Upper lobe of left lung (tissue), 4 donors: ENCODE data around the gene TUT7.

Experiments used
- POLR2A ChIP-seq, 4 donors: fragments of 450-650 bp; IDR thresholded peaks; one replicate each; pipeline ENCODE4 v1.5.1; 2016 to 2017; ENCODE audit warnings: antibody characterized with exemption in 4 of 4, mild to moderate bottlenecking in 2 of 4
- TF ChIP-seq, protein P1 (sequence below), 6 experiments: fragments of 450-650 bp in 4 of 6; fragments of 200-600 bp in 2 of 6; sonication (generic) in 2 of 6; IDR thresholded peaks; one replicate each; pipeline ENCODE4 v1.5.1; 2016 to 2019; ENCODE audit warnings: antibody characterized with exemption in 6 of 6

DNA sequence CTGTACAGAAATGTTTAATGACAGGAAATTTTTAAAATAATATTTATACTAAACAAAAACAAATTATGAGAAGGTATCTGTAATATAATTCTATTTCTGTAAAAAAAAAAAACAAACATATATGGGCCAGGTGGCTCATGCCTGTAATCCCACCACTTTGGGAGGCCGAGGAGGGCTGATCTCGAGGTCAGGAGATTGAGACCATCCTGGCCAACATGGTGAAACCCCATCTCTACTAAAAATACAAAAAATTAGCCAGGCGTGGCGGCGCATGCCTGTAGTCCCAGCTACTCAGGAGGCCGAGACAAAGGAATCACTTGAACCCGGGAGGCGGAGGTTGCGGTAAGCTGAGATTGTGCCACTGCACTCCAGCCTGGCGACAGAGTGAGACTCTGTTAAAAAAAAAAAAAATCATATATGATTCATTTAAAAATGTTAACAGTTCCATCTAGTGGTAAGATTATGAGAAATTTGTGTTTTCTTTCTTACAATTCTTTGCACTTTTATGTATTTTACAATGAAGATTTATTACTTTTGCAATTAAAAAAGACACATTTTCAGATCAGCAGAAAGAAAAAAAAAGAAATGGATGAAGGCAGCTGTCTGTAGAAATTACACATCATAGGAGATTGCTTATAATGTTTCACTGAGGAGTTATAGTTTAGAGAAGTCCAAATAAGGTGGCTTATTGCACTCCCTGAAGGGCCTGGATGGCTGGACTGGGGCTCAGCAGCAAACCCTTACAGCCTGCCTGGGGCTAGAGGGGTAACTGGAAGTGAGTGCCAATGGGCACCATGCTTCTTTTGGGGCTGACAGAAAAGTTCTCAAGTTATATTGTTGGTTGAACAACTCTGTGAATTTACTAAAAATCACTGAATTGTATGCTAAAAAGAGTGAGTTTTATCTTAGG lies 115.1 kb downstream of the TUT7 start:
- TF ChIP-seq, protein P1, sequence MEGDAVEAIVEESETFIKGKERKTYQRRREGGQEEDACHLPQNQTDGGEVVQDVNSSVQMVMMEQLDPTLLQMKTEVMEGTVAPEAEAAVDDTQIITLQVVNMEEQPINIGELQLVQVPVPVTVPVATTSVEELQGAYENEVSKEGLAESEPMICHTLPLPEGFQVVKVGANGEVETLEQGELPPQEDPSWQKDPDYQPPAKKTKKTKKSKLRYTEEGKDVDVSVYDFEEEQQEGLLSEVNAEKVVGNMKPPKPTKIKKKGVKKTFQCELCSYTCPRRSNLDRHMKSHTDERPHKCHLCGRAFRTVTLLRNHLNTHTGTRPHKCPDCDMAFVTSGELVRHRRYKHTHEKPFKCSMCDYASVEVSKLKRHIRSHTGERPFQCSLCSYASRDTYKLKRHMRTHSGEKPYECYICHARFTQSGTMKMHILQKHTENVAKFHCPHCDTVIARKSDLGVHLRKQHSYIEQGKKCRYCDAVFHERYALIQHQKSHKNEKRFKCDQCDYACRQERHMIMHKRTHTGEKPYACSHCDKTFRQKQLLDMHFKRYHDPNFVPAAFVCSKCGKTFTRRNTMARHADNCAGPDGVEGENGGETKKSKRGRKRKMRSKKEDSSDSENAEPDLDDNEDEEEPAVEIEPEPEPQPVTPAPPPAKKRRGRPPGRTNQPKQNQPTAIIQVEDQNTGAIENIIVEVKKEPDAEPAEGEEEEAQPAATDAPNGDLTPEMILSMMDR (IDR thresholded peaks at IDR 0.05): no peak
- TF ChIP-seq POLR2A (IDR thresholded peaks at IDR 0.05): no peak
